Mesenchymal stem cell (in vitro differentiated cells and primary cell): Measurements from ENCODE around the gene RNF17. TPM values are rescaled to one million over a fixed set of nuclear protein-coding genes. Genes with fewer than 3 reads are reported as not detected.

ENCODE experiments used
- DNase-seq: peaks from one replicate; pipeline ENCODE4 v3.0.0-alpha.2; 2013
- H2AFZ ChIP-seq: one replicate; pipeline ENCODE4 v1.6.1; 2013; ENCODE audit warnings: low read depth, mild to moderate bottlenecking, control low read depth, inconsistent platforms, low read length, moderate library complexity
- H2AK5ac ChIP-seq: 2 replicates; pipeline ENCODE4 v1.6.1; 2013; ENCODE audit warnings: low read length, moderate library complexity, mild to moderate bottlenecking, inconsistent platforms; ENCODE audit not compliant: severe bottlenecking
- H2BK120ac ChIP-seq: one replicate; pipeline ENCODE4 v1.6.1; 2013; ENCODE audit warnings: low read depth, mild to moderate bottlenecking, inconsistent platforms, low read length, moderate library complexity
- H2BK12ac ChIP-seq, 2 experiments: one replicate each; pipeline ENCODE4 v1.6.1; 2013; ENCODE audit warnings: inconsistent platforms in 2 of 2, low read length in 2 of 2, mild to moderate bottlenecking in 2 of 2, moderate library complexity in 2 of 2, control low read depth in 1 of 2
- H2BK15ac ChIP-seq: one replicate; pipeline ENCODE4 v1.6.1; 2013; ENCODE audit warnings: mild to moderate bottlenecking, low read depth, inconsistent platforms; ENCODE audit not compliant: poor library complexity, severe bottlenecking
- H2BK5ac ChIP-seq: 2 replicates; pipeline ENCODE4 v1.6.1; 2013; ENCODE audit warnings: low read depth, mild to moderate bottlenecking, low read length, control low read depth, inconsistent platforms; ENCODE audit not compliant: poor library complexity, severe bottlenecking
- H3K14ac ChIP-seq, 2 experiments: one replicate each; pipeline ENCODE4 v1.6.1; 2013; ENCODE audit warnings: inconsistent platforms in 2 of 2, low read length in 2 of 2, control low read depth in 1 of 2, mild to moderate bottlenecking in 1 of 2, moderate library complexity in 1 of 2
- H3K18ac ChIP-seq, 2 experiments: one replicate each; pipeline ENCODE4 v1.6.1; 2013; ENCODE audit warnings: inconsistent platforms in 2 of 2, low read length in 2 of 2, control low read depth in 1 of 2, low read depth in 1 of 2, mild to moderate bottlenecking in 1 of 2
- H3K23ac ChIP-seq, 2 experiments: one replicate each; pipeline ENCODE4 v1.6.1; 2013; ENCODE audit warnings: inconsistent platforms in 2 of 2, low read length in 2 of 2, mild to moderate bottlenecking in 2 of 2, moderate library complexity in 2 of 2, control low read depth in 1 of 2
- H3K27ac ChIP-seq: 2 replicates; pipeline ENCODE4 v1.5.1; 2013; ENCODE audit warnings: mild to moderate bottlenecking, moderate library complexity, low read length, control low read depth, inconsistent platforms; ENCODE audit not compliant: poor library complexity, severe bottlenecking
- H3K27me3 ChIP-seq, 2 experiments: 2 replicates each; pipeline versions ENCODE4 v1.6.1 to v1.7.0; 2013; ENCODE audit warnings: low read length in 2 of 2, mild to moderate bottlenecking in 2 of 2, moderate library complexity in 2 of 2, control low read depth in 1 of 2, inconsistent platforms in 1 of 2; ENCODE audit not compliant: control insufficient read depth in 1 of 2, insufficient read depth in 1 of 2
- H3K36me3 ChIP-seq, 2 experiments: 2 replicates each; pipeline versions ENCODE4 v1.6.1 to v1.7.0; 2013; ENCODE audit warnings: low read length in 2 of 2, control low read depth in 1 of 2, inconsistent platforms in 1 of 2, low read depth in 1 of 2, mild to moderate bottlenecking in 1 of 2; ENCODE audit not compliant: insufficient read depth in 2 of 2, control insufficient read depth in 1 of 2
- H3K4ac ChIP-seq, 2 experiments: one replicate each; pipeline ENCODE4 v1.6.1; 2013; ENCODE audit warnings: inconsistent platforms in 2 of 2, low read length in 2 of 2, mild to moderate bottlenecking in 2 of 2, moderate library complexity in 2 of 2, control low read depth in 1 of 2, low read depth in 1 of 2
- H3K4me1 ChIP-seq: 2 replicates; pipeline ENCODE4 v1.6.1; 2013; ENCODE audit warnings: low read depth, low read length, control low read depth; ENCODE audit not compliant: control insufficient read depth, insufficient read depth
- H3K4me2 ChIP-seq: 2 replicates; pipeline ENCODE4 v1.6.1; 2013; ENCODE audit warnings: low read length, mild to moderate bottlenecking, inconsistent platforms; ENCODE audit not compliant: poor library complexity, severe bottlenecking
- H3K4me3 ChIP-seq, 2 experiments: 2 replicates each; pipeline versions ENCODE4 v1.5.1 to v1.7.0; 2013; ENCODE audit warnings: low read length in 2 of 2, mild to moderate bottlenecking in 2 of 2, control low read depth in 1 of 2, low read depth in 1 of 2; ENCODE audit not compliant: insufficient read depth in 1 of 2
- H3K79me1 ChIP-seq: replicated peaks from 2 replicates; pipeline ENCODE4 v1.6.1; 2013; ENCODE audit warnings: mild to moderate bottlenecking, control low read depth, low read length, inconsistent platforms; ENCODE audit not compliant: poor library complexity, severe bottlenecking
- H3K9ac ChIP-seq: 2 replicates; pipeline ENCODE4 v1.7.0; 2013; ENCODE audit warnings: mild to moderate bottlenecking, low read length, moderate library complexity
- H3K9me3 ChIP-seq: 2 replicates; pipeline ENCODE4 v1.7.0; 2013; ENCODE audit warnings: mild to moderate bottlenecking, low read length; ENCODE audit not compliant: control insufficient read depth
- H4K8ac ChIP-seq: one replicate; pipeline ENCODE4 v1.6.1; 2013; ENCODE audit warnings: inconsistent platforms, mild to moderate bottlenecking, low read length, moderate library complexity
- H4K91ac ChIP-seq: one replicate; pipeline ENCODE4 v1.6.1; 2013; ENCODE audit warnings: mild to moderate bottlenecking, low read length, inconsistent platforms
- WGBS: methylation state at CpG from one replicate; pipeline ENCODE4 v1.1.7; 2013; ENCODE audit warnings: mixed read lengths; 5-methylcytosine and 5-hydroxymethylcytosine counted together
- polyA plus RNA-seq, 2 experiments: library from polyadenylated mRNA; stranded (reverse); fragments of 200-250 nt; gene quantifications; one replicate each; pipeline ENCODE4 v1.2.3, GENCODE V29; 2013

The RNF17 gene
- not detected for polyA plus RNA-seq (2013, experiment 1 of 2)
- not detected for polyA plus RNA-seq (2013, experiment 2 of 2)

- Histone ChIP-seq H3K4me2 (no peak within 1 kb of the TSS), H2BK120ac (no peak within 1 kb of the TSS), H3K27ac (no peak within 1 kb of the TSS), H3K4me3 (no peak within 1 kb of the TSS), H4K91ac (no peak within 1 kb of the TSS), H3K36me3 (no peaks in the 10 kb centered on the region), H2BK5ac (no peak within 1 kb of the TSS), H3K9ac (no peak within 1 kb of the TSS), H3K9me3 (no peaks in the 10 kb centered on the region), H3K79me1 (no peaks in the 10 kb centered on the region), H3K23ac (no peak within 1 kb of the TSS), H2BK12ac (no peak within 1 kb of the TSS), H3K4ac (no peak within 1 kb of the TSS), H2AFZ (no peak within 1 kb of the TSS), H3K4me1 (no peaks in the 10 kb centered on the region), H2AK5ac (no peak within 1 kb of the TSS), H3K27me3 (peaks cover 0 to 8% of the 10 kb centered on the region in 2 experiments), H3K18ac (no peak within 1 kb of the TSS), H2BK15ac (no peak within 1 kb of the TSS), H3K14ac (no peak within 1 kb of the TSS), H4K8ac (no peak within 1 kb of the TSS)
- WGBS: 91% methylated on average over 26 of the region's 28 CpGs
- DNase-seq: no peak
Observed at GRCh38 chr13:24763596-24764275, at the start of gene RNF17. Gene RNF17 (plus strand): TSS chr13:24764169. CDS start chr13:24764204, 35 bp downstream.

- Histone ChIP-seq H4K8ac (no peak overlapping the region), H3K27me3 (peaks cover 0 to 25% of the 10 kb centered on the region in 2 experiments), H3K36me3 (no peaks in the 10 kb centered on the region), H2AFZ (no peak overlapping the region), H3K9me3 (no peaks in the 10 kb centered on the region), H2AK5ac (no peak overlapping the region), H3K9ac (no peak overlapping the region), H3K79me1 (no peaks in the 10 kb centered on the region), H2BK15ac (no peak overlapping the region), H3K4me2 (no peak overlapping the region), H3K4me3 (no peak overlapping the region), H4K91ac (no peak overlapping the region), H3K14ac (no peak overlapping the region), H3K23ac (no peak overlapping the region), H3K4ac (no peak overlapping the region), H2BK120ac (no peak overlapping the region), H3K18ac (no peak overlapping the region), H3K4me1 (no peaks in the 10 kb centered on the region), H2BK5ac (no peak overlapping the region), H3K27ac (no peak overlapping the region), H2BK12ac (no peak overlapping the region)
- DNase-seq: no peak
- WGBS: 41% methylated on average over 4 of the region's 5 CpGs
Observed at GRCh38 chr13:24716011-24716410, 48.0 kb upstream of the RNF17 start.

- no peak overlapping the region for H2BK12ac ChIP-seq
- H2BK120ac ChIP-seq: no peak overlapping the region
- no peak overlapping the region for H2BK5ac ChIP-seq
- H2AK5ac ChIP-seq: no peak overlapping the region
- no peak overlapping the region for H3K4me2 ChIP-seq
- H4K8ac ChIP-seq: no peak overlapping the region
- H3K23ac ChIP-seq: no peak overlapping the region
- no peak overlapping the region for H2AFZ ChIP-seq
- no peaks in the 10 kb centered on the region for H3K9me3 ChIP-seq
- H2BK15ac ChIP-seq: no peak overlapping the region
- no peak for DNase-seq
- no peak overlapping the region for H3K4ac ChIP-seq
- no peaks in the 10 kb centered on the region for H3K36me3 ChIP-seq
- H3K4me1 ChIP-seq: no peaks in the 10 kb centered on the region
- no peaks in the 10 kb centered on the region for H3K79me1 ChIP-seq
- 31% methylated on average over 6 of the region's 7 CpGs for WGBS
- no peak overlapping the region for H4K91ac ChIP-seq
- H3K18ac ChIP-seq: no peak overlapping the region
- no peak overlapping the region for H3K4me3 ChIP-seq
- H3K14ac ChIP-seq: no peak overlapping the region
- H3K27ac ChIP-seq: no peak overlapping the region
- H3K27me3 ChIP-seq: peaks cover 0 to 25% of the 10 kb centered on the region in 2 experiments
- no peak overlapping the region for H3K9ac ChIP-seq
Observed at GRCh38 chr13:24716446-24716845, 47.5 kb upstream of the RNF17 start.

- Histone ChIP-seq H3K36me3 (no peaks in the 10 kb centered on the region), H3K18ac (no peak overlapping the region), H2AFZ (no peak overlapping the region), H2BK15ac (no peak overlapping the region), H4K91ac (no peak overlapping the region), H4K8ac (no peak overlapping the region), H3K27ac (no peak overlapping the region), H2AK5ac (no peak overlapping the region), H3K4ac (no peak overlapping the region), H2BK12ac (no peak overlapping the region), H3K4me1 (no peaks in the 10 kb centered on the region), H3K9ac (no peak overlapping the region), H3K9me3 (no peaks in the 10 kb centered on the region), H3K79me1 (no peaks in the 10 kb centered on the region), H2BK5ac (no peak overlapping the region), H2BK120ac (no peak overlapping the region), H3K23ac (no peak overlapping the region), H3K14ac (no peak overlapping the region), H3K4me2 (no peak overlapping the region), H3K27me3 (peaks cover 0 to 25% of the 10 kb centered on the region in 2 experiments), H3K4me3 (no peak overlapping the region)
- WGBS: 84% methylated on average over 4 of the region's 4 CpGs
- DNase-seq: no peak
Observed at GRCh38 chr13:24717217-24717616, 46.8 kb upstream of the RNF17 start.
